Measurements from ENCODE around the gene TAF11L2.
"Not testable (repeated sequence)": the region's sequence is repeated elsewhere in the genome, so short reads cannot be mapped to it uniquely, and the experiment has no call there.

TAF11L2 gene

DNA sequence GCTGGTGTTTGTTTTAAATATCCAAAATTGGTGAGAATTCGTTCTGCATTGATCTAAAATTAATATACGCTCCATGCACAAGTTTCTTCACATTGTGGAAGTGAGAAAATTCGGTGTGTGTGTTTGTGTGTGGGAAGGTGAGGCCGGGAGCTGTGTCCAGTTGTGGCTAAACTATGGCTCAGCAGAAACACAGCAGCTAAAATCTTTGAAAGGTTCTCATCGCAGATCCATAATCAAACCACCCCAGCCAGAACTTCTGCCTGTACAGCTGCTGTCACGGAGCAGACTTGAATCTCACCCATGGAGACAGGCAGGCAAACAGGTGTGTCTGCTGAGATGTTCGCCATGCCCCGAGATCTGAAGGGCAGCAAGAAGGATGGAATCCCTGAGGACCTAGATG is at the start of gene TAF11L2:
Gene TAF11L2, plus strand, starts transcription at position 301 of the 400 bp plus-strand sequence.
- not testable (repeated sequence) for DNase-seq

DNA sequence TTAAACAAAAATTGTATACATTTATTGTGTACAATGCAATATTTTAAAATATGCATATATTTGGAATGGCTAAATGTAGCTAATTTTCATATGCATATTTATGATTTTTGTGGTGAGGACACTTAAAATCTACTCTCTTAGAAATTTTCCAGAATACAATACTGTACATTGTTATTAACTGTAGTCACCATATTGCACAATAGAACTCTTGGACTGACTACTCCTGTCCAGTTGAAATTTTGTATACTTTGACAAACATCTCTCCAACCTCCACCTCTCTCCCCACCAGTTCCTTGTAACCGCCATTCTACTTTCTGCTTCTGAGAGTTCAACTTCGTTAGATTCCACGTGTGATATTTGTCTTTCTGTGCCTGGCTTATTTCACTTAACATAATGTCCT is 49.2 kb upstream of the TAF11L2 start:
- no peak for DNase-seq

DNA sequence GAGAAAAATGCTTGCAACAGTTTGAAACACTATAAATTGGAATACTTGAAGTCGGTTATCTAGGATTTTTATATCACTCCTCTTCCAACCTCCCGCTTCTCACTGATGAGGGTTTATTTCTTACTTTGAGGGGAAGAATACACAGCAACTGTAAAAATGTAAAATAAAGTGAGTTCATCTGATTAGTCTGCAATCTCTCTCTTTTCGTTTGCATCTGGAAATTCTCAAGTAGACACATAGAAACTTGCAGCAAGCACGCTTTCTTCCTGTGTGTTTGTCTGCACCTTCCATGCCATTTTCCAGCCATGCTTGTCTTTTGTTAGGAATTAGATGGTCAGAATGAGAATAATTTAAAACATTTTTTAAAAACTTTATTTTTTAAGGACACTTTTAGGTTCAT is 45.1 kb upstream of the TAF11L2 start:
- DNase-seq, result no peak

DNA sequence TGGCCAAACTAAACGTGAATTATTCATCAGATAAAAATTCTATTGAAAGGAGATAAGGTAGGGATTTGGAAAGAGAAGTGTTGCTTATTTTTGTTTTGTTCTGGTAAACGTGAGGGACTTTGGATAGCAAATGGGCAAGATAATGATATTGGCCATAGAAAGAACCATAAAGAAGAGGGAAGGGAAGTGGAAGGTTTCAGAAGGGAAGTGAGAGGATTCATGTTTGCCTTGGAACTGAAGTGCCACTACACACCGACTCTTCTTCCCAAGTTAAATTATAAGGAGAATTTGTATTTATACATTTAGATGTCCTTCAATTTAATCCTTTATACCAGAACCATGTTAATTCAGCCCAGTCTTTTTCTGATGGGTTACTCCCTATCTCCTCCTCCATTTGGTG is 42.1 kb upstream of the TAF11L2 start:
- DNase-seq, result no peak

DNA sequence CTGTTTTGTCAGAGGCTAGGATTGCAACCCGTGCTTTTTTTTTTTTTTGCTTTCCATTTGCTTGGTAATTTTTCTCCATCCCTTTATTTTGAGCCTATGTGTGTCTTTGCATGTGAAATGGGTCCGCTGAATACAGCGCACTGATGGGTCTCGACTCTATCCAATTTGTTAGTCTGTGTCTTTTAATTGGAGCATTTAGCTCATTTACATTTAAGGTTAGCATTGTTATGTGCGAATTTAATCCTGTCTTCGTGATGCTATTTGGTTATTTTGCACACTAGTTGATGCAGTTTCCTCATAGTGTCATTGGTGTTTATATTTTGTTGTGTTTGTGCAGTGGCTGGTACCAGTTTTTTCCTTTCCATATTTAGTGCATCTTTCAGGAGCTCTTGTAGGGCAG is 36.2 kb upstream of the TAF11L2 start:
- no peak for DNase-seq

DNA sequence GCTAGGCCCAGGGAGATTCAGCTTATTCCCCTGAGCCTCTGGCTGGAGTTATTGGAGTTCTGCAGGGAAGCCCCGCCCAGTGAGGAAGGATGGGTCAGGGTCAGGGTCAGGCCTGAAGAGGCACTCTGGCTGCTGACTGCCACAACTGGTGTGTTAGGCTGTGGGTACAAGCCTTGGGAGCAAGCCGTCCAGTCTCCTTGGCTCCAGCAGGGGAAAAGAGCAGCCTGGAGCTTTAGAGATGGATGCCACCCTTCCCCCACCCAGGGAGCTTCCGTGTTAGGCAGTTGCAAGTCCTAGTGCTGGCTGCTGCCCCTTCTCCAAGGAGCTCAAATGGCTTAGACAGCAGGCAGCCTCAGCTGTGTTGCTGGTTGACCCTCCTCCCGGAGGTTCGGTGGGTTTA is 34.4 kb upstream of the TAF11L2 start:
- no peak for DNase-seq

DNA sequence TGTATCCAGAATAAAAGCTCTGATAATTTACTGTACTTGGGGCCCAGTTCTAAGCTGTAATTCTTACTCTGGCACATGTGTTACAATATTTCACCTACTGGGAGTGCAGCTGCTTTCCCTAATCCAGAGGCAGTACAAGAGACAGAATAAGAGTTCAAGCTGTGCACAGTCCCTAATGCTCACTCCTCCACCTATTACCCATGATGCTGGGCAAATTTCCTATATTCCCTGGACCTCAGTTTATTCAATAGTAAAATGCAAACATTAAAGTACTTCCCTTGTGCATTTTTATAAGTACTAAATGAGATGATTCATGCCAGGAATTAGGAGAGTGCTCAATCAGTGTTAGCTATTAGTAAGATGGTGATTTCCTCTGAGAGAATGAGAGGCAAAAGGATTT is 28.0 kb upstream of the TAF11L2 start:
- no peak for DNase-seq

DNA sequence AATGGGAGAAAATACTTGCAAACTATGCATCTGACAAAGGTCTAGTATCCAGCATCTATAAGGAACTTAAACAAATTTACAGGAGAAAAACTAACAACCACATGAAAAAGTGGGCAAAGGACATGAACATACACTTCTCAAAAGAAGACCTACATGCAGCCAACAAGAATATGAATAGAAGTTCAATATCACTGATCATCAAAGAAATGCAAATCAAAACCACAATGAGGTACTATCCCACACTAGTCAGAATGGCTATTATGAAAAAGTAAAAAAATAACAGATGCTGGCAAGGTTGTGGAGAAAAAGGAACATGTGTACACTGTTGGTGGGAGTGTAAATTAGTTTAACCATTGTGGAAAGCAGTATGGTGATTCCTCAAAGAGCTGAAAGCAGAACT is 23.0 kb upstream of the TAF11L2 start:
- DNase-seq, result not testable (repeated sequence)

DNA sequence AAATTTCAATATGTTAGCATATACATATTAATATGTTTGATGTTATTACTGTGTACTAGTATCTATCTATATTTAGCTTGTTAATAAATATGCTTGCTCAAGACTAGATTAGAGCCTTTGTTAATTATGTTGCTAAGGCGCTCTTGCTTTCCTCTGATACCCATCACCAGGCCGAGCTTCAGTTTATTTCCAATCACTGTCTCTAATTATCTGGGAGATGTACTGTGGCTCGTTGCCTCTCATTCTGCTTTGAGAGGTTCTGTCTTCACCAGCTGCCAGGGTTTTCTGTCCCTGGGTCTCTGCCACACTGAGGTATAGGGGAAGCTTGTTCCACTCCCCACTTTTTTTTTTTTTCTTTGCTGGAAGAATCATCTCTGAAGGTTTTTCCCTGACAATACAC is 21.0 kb upstream of the TAF11L2 start:
- no peak for DNase-seq

DNA sequence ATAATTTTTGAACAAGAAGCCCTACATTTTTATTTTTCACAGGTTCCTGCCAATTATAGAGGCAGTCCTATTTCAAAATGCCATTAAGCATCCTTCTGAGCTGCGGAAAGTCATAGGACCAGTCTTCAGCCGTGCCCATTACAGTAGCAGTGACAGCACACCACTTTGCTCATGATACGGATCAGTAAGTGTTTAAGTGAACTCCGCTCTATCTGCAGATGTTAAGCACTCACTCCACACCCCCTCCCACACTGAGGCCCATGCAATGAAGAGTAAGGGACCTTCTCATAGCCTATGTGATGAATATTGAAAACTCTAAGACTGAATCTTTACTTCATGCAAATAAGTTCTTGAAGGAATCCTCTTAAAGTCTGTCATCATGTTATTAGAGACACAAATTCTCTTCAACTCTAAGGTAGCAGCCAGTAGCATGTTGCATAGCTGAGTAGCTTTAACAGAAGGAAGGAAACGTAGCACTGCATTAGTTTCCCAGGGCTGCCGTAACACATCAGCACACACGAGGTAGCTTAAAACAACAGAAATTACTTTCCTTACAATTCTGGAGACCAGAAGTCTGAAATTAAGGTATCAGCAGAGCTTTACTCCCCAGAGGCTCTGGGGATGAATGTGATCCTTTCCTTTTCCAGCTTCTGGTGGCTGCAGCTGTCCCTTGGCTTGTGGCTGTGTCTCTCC is 20.3 kb upstream of the TAF11L2 start:
- DNase-seq, result no peak

DNA sequence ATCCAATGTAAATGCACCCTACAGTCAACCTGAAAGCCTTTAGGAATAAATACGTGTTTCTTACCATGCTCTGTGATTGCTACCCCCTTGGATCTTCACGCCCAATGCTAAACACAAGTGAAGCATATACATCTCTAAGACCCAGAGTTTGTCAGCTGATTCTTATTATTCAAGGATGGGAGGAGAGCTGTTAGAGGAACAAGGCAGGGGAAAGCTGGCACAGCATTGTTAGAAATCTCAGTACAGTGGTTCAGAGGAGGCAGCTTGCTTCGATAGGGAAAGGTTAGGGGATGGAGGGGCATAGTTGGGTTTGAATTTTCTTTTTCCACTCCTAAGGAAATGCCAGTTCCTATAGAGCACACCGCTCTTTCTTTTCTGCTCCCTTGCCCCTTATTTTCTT is 16.7 kb upstream of the TAF11L2 start:
- DNase-seq, result no peak

DNA sequence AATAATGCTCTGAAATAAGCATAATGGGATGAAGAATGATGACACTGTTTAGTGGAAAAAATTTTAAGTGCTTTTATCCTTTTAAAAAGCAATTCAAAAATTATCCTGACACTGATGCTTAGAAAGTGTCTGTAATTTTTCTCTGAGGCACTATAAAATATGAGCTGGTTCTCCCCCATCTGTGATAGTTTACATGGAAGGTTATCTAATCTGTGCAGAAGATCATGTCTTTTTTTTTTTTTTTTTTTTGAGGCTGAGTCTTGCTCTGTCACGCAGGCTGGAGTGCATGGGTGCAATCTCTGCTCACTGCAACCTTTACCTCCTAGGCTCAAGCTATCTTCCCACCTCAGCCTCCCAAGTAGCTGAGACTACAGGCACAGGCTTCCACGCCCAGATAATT is 15.2 kb upstream of the TAF11L2 start:
- no peak for DNase-seq

DNA sequence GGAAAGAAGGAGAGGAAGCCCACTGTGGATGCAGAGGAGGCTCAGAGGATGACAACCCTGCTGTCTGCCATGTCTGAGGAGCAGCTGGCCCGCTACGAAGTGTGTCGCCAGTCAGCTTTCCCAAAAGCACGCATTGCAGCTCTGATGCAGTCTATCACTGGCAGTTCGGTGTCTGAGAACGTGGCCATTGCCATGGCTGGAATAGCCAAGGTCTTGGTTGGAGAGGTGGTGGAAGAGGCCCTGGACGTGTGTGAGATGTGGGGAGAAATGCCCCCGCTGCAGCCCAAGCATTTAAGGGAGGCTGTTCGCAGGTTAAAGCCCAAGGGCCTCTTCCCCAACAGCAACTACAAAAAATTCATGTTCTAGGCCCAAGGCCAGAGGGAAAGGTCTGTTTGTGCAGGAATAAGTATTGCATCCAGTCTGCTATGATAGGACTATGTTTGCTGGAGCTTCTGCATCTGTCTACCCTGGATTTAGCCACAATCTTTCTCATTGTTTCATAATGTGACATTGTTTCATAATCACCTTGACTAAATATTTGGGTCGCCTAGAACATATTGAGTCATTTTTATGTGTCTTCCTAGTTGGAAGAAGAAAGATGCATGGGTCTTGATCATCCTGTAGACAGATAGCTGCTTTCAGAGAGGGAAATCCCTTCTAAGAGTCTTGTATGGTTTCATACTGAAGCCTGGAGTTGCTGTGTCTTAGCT is 11.4 kb upstream of the TAF11L2 start:
- not testable (repeated sequence) for DNase-seq

DNA sequence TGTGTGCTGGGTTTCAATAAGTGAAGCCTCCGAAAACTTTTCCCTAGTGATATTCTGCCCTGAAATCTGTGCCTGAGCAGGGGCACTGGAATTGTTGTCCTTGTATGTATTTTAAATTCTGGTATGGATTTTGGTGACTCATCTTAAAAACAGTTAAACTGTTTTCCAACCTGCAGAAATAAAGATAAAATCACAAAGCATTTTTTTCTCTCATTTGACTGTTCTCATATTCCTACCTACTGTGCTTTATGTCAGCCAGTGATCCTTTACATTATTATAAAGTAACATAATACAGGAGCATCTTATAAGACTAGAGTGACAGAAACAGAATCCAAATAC is 10.9 kb upstream of the TAF11L2 start:
- no peak for DNase-seq

DNA sequence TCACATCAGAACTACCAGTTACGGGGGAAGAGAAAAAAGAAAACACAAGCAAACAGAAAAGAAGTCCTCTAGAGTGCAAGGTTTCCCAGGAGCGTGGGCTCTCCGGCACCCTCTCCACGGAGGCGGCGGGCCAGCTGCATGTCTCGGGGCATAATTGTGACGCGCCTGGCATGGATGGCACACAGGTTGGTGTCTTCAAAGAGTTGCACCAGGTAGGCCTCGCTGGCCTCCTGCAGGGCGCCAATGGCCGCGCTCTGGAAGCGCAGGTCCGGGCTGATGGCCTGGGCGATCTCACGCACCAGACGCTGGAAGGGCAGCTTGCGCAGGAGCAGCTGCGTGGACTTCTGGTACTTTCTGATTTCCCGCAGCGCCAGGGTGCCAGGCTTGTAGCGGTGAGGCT is 6.8 kb upstream of the TAF11L2 start:
- not testable (repeated sequence) for DNase-seq

DNA sequence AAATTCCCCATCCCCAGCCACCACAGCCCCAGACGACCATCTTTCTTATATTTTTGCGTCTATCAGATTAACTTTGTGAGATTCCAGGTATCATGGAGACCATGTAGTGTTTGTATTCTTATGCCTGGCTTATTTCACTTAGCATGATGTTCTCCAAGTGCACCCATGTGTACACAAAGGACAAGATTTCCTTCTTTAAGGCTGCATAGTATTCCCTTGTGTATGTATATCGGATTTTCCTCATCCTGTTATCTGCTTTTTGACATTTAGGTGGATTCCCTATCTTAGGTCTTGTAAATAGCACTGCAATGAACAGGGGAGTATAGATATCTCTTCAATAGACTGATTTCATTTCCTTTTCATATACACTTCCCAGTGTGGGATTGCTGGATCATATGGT is 5.3 kb upstream of the TAF11L2 start:
- no peak for DNase-seq

DNA sequence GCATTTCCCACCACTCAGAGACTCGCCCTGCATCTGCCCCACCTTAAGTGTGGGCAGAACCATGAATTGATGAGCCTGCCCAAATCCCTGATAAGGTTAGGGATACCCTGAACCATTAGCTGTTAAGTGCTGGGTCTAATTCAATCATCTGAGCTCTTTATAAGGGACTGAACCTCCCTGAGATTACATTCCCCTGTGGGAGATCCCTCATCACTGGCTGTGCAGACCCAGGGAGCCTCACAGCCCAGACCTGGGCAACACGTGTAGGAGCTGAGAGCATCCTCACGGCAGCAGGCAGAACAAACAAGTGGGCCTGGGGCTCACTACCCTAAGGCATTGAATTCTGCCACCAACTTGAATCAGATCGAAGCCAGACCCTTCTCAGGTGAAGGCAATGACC is 585 bp upstream of the TAF11L2 start:
- DNase-seq, result no peak

DNA sequence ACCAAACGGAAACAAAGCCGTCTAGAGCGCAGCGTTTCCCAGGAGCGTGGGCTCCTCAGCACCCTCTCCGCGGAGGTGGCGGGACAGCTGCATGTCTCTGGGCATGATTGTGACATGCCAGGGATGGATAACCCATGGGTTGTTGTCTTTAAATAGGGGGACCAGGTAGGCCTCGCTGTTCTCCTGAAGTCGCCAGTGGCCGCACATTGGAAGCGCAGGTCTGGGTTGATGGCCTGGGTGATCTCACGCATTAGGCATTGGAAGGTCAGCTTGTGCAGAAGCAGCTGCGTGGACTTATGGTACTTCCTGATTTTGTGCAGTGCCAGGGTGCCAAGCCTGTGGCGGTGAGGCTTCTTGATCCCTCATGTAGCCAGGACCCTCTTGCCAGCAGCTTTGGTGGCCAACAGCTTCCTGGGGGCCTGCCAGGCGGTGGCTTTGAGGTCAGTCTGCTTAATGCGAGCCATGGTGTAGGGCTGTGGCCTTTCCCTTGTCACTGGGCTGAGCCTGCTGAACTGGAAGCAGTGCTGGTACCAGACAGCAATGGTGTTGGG is 13.8 kb downstream of the TAF11L2 start:
- DNase-seq, result no peak

DNA sequence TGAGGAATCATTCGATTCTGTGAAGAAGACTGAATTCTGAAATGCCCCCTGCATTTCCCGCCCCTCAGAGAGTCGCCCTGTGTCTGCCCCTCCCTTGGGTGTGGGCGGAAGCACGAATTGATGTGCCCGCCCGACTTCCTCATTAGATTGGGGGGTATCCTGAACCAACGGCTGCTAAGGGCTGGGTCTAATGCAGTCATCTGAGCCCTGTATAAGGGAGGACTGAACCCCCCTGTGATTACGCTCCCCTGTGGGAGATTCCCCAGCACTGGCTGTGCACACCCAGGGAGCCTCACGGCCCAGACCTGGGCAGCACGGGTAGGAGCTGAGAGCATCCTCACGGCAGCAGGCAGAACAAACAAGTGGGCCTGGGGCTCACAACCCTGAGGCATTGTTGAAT is 19.5 kb downstream of the TAF11L2 start:
- peak; percentile 18 for DNase-seq

DNA sequence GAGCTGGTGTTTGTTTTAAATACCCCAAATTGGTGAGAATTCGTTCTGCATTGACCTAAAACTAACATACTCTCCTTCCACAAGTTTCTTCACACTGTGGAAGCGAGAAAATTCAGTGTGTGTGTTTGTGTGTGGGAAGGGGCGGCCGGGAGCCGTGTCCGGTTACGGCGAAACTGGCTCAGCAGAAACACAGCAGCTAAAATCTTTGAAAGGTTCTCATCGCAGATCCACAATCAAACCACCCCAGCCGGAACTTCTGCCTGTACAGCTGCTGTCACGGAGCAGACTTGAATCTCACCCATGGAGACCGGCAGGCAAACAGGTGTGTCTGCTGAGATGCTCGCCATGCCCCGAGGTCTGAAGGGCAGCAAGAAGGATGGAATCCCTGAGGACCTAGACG is 20.0 kb downstream of the TAF11L2 start, which contains the start of gene TAF11L3:
Gene TAF11L3, plus strand, starts transcription at position 301 of the 400 bp plus-strand sequence.
- not testable (repeated sequence) for DNase-seq

DNA sequence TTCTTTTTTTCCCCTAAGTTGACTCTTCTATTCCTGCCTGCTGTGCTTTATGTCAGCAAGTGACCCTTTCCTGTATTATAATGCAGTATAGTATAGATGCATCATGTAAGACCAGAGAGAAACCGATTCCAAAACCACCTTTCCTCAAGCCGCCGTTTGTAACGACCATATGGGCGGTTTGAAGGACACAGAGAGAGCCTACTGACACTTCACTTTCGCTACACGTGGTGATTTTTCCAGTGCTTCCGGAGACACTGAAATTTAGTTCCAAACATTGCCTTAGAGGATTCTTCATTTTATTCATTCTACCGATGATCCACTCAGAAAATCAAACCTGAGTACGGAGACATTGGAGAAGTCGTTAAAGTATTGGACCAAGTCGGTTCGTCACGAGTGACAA is 21.5 kb downstream of the TAF11L2 start:
- not testable (repeated sequence) for DNase-seq

DNA sequence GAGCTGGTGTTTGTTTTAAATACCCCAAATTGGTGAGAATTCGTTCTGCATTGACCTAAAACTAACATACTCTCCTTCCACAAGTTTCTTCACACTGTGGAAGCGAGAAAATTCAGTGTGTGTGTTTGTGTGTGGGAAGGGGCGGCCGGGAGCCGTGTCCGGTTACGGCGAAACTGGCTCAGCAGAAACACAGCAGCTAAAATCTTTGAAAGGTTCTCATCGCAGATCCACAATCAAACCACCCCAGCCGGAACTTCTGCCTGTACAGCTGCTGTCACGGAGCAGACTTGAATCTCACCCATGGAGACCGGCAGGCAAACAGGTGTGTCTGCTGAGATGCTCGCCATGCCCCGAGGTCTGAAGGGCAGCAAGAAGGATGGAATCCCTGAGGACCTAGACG is 23.5 kb downstream of the TAF11L2 start, which contains the start of gene TAF11L4:
Gene TAF11L4, plus strand, starts transcription at position 301 of the 400 bp plus-strand sequence.
- not testable (repeated sequence) for DNase-seq

DNA sequence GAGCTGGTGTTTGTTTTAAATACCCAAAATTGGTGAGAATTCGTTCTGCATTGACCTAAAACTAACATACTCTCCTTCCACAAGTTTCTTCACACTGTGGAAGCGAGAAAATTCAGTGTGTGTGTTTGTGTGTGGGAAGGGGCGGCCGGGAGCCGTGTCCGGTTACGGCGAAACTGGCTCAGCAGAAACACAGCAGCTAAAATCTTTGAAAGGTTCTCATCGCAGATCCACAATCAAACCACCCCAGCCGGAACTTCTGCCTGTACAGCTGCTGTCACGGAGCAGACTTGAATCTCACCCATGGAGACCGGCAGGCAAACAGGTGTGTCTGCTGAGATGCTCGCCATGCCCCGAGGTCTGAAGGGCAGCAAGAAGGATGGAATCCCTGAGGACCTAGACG is 26.9 kb downstream of the TAF11L2 start, which contains the start of gene TAF11L5:
Gene TAF11L5, plus strand, starts transcription at position 301 of the 400 bp plus-strand sequence.
- not testable (repeated sequence) for DNase-seq

DNA sequence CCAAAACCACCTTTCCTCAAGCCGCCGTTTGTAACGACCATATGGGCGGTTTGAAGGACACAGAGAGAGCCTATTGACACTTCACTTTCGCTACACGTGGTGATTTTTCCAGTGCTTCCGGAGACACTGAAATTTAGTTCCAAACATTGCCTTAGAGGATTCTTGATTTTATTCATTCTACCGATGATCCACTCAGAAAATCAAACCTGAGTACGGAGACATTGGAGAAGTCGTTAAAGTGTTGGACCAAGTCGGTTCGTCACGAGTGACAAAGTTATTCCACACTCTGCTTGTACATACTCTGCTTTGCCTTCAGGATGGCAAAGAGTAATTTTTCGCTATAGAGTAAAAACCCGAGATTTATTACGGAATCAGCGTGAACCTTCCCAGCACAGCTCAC is 28.5 kb downstream of the TAF11L2 start:
- DNase-seq, result not testable (repeated sequence)

Measured in activated gamma-delta T cell treated with Interleukin-2 at 50 U/mL for 16 hours (primary cell).